H1 (cell line): ENCODE measurements around the gene AIF1L. TPM values are rescaled to one million over a fixed set of nuclear protein-coding genes. Genes with fewer than 3 reads are reported as not detected.

Source experiments
- CEBPB ChIP-seq: IDR thresholded peaks from 2 replicates; pipeline ENCODE4 v1.6.1; 2012; ENCODE audit warnings: low read depth, low read length
- GTF2F1 ChIP-seq: IDR thresholded peaks from 2 replicates; pipeline ENCODE4 v1.6.1; 2012; ENCODE audit warnings: low read depth, low read length, improper control_type of control experiment, borderline replicate concordance
- MAX ChIP-seq: IDR thresholded peaks from 2 replicates; pipeline ENCODE4 v1.6.1; 2012; ENCODE audit warnings: inconsistent platforms
- RFX5 ChIP-seq: IDR thresholded peaks from 2 replicates; pipeline ENCODE4 v1.6.1; 2011; ENCODE audit warnings: low read depth, low read length, improper control_type of control experiment, borderline replicate concordance
- TAF7 ChIP-seq: optimal IDR thresholded peaks from 2 replicates; pipeline ENCODE3; 2011; ENCODE audit warnings: low read depth, mild to moderate bottlenecking, inconsistent platforms, low read length, moderate library complexity, borderline replicate concordance
- polyA plus RNA-seq, 7 experiments: library from polyadenylated mRNA; depleted of rRNA in 3 of 7; stranded (reverse) in 5 of 7; unstranded in 2 of 7; fragments of >200 nt in 5 of 7; fragments of 200-250 nt in 2 of 7; gene quantifications; 1 replicate in 5 of 7; 2 replicates in 1 of 7; 4 replicates in 1 of 7; pipeline versions ENCODE4 v1.2.1 to v1.2.3, GENCODE V29; 2011 to 2013; ENCODE audit warnings: missing spikeins in 2 of 7, mixed read lengths in 2 of 7
- total RNA-seq: library from RNA; stranded (reverse); fragmentation: NEBNext Ultra II Directional; extraction: Animal tissue kit (Norgen Biotek cat#: 25700); gene quantifications from 2 replicates; pipeline ENCODE4 v1.2.1, GENCODE V29; 2021
- TF ChIP-seq, protein P1 (sequence below): fragments of 300-600 bp; sonication (generic); IDR thresholded peaks from 2 replicates; pipeline ENCODE4 v1.7.1; 2012; ENCODE audit warnings: low read length, moderate library complexity, mild to moderate bottlenecking, inconsistent platforms; ENCODE audit not compliant: insufficient replicate concordance

The AIF1L gene
- total and polyA plus RNA-seq, 2 of the 8 experiments (the other 6 are each of a cell fraction or from before 2014, with no cell fraction given): 70.7 to 149 TPM

GRCh38 chr9:131097126-131097947, 1.0 kb downstream of the AIF1L start (continued):
- TF ChIP-seq, protein P1, sequence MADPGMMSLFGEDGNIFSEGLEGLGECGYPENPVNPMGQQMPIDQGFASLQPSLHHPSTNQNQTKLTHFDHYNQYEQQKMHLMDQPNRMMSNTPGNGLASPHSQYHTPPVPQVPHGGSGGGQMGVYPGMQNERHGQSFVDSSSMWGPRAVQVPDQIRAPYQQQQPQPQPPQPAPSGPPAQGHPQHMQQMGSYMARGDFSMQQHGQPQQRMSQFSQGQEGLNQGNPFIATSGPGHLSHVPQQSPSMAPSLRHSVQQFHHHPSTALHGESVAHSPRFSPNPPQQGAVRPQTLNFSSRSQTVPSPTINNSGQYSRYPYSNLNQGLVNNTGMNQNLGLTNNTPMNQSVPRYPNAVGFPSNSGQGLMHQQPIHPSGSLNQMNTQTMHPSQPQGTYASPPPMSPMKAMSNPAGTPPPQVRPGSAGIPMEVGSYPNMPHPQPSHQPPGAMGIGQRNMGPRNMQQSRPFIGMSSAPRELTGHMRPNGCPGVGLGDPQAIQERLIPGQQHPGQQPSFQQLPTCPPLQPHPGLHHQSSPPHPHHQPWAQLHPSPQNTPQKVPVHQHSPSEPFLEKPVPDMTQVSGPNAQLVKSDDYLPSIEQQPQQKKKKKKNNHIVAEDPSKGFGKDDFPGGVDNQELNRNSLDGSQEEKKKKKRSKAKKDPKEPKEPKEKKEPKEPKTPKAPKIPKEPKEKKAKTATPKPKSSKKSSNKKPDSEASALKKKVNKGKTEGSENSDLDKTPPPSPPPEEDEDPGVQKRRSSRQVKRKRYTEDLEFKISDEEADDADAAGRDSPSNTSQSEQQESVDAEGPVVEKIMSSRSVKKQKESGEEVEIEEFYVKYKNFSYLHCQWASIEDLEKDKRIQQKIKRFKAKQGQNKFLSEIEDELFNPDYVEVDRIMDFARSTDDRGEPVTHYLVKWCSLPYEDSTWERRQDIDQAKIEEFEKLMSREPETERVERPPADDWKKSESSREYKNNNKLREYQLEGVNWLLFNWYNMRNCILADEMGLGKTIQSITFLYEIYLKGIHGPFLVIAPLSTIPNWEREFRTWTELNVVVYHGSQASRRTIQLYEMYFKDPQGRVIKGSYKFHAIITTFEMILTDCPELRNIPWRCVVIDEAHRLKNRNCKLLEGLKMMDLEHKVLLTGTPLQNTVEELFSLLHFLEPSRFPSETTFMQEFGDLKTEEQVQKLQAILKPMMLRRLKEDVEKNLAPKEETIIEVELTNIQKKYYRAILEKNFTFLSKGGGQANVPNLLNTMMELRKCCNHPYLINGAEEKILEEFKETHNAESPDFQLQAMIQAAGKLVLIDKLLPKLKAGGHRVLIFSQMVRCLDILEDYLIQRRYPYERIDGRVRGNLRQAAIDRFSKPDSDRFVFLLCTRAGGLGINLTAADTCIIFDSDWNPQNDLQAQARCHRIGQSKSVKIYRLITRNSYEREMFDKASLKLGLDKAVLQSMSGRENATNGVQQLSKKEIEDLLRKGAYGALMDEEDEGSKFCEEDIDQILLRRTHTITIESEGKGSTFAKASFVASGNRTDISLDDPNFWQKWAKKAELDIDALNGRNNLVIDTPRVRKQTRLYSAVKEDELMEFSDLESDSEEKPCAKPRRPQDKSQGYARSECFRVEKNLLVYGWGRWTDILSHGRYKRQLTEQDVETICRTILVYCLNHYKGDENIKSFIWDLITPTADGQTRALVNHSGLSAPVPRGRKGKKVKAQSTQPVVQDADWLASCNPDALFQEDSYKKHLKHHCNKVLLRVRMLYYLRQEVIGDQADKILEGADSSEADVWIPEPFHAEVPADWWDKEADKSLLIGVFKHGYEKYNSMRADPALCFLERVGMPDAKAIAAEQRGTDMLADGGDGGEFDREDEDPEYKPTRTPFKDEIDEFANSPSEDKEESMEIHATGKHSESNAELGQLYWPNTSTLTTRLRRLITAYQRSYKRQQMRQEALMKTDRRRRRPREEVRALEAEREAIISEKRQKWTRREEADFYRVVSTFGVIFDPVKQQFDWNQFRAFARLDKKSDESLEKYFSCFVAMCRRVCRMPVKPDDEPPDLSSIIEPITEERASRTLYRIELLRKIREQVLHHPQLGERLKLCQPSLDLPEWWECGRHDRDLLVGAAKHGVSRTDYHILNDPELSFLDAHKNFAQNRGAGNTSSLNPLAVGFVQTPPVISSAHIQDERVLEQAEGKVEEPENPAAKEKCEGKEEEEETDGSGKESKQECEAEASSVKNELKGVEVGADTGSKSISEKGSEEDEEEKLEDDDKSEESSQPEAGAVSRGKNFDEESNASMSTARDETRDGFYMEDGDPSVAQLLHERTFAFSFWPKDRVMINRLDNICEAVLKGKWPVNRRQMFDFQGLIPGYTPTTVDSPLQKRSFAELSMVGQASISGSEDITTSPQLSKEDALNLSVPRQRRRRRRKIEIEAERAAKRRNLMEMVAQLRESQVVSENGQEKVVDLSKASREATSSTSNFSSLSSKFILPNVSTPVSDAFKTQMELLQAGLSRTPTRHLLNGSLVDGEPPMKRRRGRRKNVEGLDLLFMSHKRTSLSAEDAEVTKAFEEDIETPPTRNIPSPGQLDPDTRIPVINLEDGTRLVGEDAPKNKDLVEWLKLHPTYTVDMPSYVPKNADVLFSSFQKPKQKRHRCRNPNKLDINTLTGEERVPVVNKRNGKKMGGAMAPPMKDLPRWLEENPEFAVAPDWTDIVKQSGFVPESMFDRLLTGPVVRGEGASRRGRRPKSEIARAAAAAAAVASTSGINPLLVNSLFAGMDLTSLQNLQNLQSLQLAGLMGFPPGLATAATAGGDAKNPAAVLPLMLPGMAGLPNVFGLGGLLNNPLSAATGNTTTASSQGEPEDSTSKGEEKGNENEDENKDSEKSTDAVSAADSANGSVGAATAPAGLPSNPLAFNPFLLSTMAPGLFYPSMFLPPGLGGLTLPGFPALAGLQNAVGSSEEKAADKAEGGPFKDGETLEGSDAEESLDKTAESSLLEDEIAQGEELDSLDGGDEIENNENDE: no peak
- TF ChIP-seq MAX (no peak), CEBPB (no peak), TAF7 (peak; percentile 32), RFX5 (no peak), GTF2F1 (no peak)
